AG09319 (cell line): ENCODE measurements around the gene SPON1.
"Not testable (repeated sequence)": the region's sequence is repeated elsewhere in the genome, so short reads cannot be mapped to it uniquely, and the experiment has no call there.

Experiments
- DNase-seq: peaks from one replicate; pipeline ENCODE4 v3.0.0-alpha.2; 2010; ENCODE audit warnings: low read depth; ENCODE audit errors: extremely low read depth
- TF ChIP-seq, protein P1 (sequence below): IDR thresholded peaks from 2 replicates; pipeline ENCODE4 v1.5.1; 2011; ENCODE audit warnings: low read depth, mild to moderate bottlenecking, inconsistent platforms, low read length, moderate library complexity

The SPON1 gene

DNA sequence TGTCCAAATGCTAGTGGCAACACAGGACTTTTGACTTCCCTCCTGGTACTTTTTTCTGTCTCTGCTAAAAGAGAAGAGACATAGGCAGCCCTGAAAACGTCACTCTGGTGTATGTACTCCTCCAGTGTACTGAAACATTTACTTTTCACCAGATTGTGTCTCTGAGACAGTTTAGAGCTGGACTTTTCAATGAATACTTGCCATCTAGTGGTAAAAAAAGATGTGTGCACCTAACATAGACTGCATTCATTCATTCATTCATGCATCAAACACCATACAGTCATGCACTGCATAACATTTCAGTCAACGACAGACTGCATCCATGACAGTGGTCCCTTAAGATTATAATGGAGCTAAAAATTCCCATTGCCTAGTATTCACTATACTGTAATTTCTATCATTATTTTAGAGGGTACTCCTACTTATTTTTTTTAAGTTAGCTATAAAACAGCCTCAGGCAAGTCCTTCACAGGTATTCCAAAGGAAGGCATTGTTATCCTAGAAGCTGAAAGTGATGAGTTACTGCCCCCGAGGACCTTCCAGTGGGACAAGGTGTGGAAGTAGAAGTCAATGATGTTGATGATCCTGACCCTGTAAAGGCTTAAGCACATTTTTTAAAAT, 186.2 kb downstream of the SPON1 start:
- DNase-seq, result peak; percentile 22
- TF ChIP-seq, protein P1, sequence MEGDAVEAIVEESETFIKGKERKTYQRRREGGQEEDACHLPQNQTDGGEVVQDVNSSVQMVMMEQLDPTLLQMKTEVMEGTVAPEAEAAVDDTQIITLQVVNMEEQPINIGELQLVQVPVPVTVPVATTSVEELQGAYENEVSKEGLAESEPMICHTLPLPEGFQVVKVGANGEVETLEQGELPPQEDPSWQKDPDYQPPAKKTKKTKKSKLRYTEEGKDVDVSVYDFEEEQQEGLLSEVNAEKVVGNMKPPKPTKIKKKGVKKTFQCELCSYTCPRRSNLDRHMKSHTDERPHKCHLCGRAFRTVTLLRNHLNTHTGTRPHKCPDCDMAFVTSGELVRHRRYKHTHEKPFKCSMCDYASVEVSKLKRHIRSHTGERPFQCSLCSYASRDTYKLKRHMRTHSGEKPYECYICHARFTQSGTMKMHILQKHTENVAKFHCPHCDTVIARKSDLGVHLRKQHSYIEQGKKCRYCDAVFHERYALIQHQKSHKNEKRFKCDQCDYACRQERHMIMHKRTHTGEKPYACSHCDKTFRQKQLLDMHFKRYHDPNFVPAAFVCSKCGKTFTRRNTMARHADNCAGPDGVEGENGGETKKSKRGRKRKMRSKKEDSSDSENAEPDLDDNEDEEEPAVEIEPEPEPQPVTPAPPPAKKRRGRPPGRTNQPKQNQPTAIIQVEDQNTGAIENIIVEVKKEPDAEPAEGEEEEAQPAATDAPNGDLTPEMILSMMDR, result peak; percentile 62

DNA sequence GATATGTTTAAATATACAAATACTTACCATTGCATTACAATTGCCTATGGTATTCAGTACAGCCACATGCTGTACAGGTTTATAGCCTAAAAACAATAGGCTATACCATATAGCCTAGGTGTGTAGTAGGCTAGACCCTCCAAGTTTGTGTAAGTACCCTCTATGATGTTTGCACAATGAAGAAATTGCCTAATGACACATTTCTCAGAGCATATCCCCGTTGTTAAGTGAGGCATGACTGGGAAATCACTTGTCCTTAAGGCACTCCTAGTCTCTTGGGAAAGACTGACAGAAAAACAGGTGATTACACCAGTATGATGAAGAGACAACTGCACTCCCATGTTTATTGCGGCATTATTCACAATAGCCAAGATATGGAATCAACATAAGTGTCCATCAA, 187.2 kb downstream of the SPON1 start:
- no peak for DNase-seq
- TF ChIP-seq, protein P1, result no peak

DNA sequence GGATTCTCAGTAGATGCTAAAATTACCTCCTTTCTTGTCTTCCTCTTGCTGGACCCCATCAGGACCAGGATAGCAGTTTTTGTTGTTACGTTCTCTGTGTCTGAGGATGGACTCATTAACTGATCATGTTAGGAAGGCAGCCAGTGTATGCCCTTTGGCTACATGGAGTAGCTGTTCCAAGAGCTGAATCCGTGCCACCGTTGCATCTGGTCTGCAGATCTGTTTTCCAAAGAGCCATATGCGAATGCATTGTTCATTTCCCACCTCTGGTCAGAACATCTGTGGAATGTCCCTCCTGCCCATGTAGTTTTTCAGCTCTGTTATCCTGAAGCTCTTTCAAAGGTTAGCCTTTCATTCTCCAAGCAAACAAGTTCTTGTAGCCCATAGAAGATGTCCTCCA, 188.4 kb downstream of the SPON1 start:
- no peak for DNase-seq
- TF ChIP-seq, protein P1, result no peak

DNA sequence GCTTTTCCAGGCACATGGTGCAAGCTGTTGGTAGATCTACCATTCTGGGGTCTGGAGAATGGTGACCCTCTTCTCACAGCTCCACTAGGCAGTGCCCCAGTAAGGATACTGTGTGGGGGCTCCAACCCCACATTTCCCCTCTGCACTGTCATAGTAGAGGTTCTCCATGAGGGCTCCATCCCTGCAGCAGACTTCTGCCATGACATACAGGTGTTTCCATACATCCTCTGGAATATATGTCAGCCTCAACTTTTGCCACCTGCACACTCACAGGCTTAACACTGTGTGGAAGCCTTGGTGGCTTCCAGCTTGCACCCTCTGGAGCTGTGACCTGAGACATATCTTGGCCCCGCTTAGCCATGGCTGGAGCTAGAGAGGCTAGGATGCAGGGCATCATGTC, 191.6 kb downstream of the SPON1 start:
- not testable (repeated sequence) for DNase-seq

DNA sequence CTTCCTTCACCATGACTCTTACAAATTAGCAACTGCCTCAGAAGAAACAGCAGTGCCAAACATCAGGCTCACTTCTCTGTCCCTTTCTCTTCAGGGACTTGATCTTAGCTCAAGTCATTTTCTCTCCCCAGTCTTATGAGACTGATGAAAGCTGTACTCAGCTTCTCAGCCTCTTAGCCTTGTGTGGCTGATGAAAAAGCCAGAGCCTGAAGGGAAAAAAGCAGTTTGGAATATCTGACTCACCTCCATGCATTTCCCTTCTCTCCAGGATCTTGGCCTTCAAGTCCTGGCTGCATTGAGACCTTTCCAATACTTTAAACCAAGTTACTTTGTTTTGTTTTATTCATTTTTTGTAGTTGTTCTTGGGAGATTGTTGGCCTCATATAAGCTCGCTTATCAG, 195.9 kb downstream of the SPON1 start:
- TF ChIP-seq, protein P1, result no peak
- no peak for DNase-seq

DNA sequence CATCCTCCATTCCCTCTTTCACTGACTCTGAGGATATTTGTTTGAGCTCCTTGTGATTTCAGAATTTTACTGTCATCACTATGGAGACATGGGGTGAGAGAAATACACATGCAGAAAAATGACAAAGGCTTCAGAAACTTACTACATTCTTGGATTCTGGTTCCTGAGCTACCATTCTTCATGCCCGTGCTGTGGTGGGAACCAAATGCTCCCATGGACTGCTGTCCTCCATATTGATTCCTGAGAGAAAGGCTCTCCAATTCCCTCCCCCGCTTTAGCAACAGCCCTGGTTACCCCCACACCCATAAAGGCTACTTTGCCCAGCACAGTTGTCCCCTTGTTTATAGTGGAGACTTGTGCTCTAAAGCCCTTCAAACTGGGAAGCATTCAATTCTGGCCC, 201.1 kb downstream of the SPON1 start:
- no peak for DNase-seq
- TF ChIP-seq, protein P1, result no peak

DNA sequence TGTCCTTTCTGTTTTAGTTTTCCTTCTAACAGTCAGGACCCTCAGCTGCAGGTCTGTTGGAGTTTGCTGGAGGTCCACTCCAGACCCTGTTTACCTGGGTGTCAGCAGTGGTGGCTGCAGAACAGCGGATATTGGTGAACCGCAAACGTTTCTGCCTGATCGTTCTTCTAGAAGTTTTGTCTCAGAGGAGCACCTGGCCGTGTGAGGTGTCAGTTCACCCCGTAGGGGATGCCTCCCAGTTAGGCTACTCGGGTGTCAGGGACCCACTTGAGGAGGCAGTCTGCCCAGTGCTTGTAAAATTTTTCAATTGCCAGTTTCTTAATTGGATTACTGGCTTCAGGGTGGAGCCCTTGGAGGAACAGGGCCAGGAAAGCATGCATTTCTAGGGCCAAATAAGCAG, 211.2 kb downstream of the SPON1 start:
- not testable (repeated sequence) for DNase-seq

DNA sequence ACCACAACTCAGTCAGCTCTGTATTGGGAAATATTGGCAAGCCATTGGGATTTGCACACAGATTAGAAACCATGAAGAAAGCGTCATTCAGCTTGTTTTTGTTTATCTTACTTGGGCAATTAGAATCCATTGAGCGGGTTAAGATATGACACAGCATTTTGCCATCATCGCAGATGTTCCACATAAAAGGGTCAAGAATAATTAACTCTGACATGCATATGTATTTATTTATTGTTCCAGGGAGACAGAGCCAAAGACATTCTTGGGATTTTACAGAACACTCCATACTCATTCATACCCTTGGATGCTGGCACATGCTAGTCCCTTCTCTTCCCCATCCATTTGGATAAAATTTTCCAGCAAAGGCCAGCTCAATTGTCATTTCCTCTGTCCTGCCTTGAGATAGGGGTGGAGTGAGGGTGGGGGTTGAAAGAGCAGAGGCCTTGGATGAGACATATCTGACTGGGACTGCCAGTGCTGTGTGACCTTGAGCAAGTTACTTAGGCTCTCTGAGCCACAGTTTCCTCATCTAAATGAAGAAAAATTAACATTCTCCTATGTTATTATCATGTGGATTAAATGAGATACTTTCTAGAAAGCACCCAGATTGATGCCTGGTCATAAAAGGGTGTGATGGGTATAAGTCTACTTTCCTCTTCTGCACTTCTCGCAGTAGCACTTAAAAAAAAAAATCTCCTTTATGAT, 216.7 kb downstream of the SPON1 start:
- DNase-seq, result peak; percentile 96
- TF ChIP-seq, protein P1, result no peak
